Measurements from ENCODE around the gene KCNQ2. TPM values are rescaled to one million over a fixed set of nuclear protein-coding genes. Genes with fewer than 3 reads are reported as not detected.

KCNQ2 gene
- total RNA-seq, 1 donor from 2014 or later = 39.5 TPM

- Mint-ChIP-seq H3K27ac (peak overlapping the region; percentile 82), H3K4me3 (no peak overlapping the region), H3K4me1 (peaks cover 7% of the 10 kb centered on the region), H3K36me3 (no peaks in the 10 kb centered on the region), H3K9me3 (no peaks in the 10 kb centered on the region), H3K27me3 (ENCODE audit: insufficient read depth, low read depth) (peaks cover 11% of the 10 kb centered on the region)
- H3K36me3 ChIP-seq = no peaks in the 10 kb centered on the region
- H3K9ac ChIP-seq = no peak overlapping the region
- no peak overlapping the region for H3K27ac ChIP-seq
- H3K4me2 ChIP-seq = no peak overlapping the region
- H2AFZ ChIP-seq (replicated peaks) = no peak overlapping the region
- no peak for DNase-seq (ENCODE audit: low spot score)
- no peaks in the 10 kb centered on the region for H3K79me2 ChIP-seq (ENCODE audit: low read depth)
- no peaks in the 10 kb centered on the region for H3K9me3 ChIP-seq (ENCODE audit: low read depth)
- no peak overlapping the region for H3K4me3 ChIP-seq
- H3K27me3 ChIP-seq = no peaks in the 10 kb centered on the region
- TF ChIP-seq EZH2 (IDR thresholded peaks at IDR 0.05) = no peak
- TF ChIP-seq EZH2phosphoT487 (IDR thresholded peaks at IDR 0.05) = no peak
- no peak for TF ChIP-seq CTCF (IDR thresholded peaks at IDR 0.05)
- H3K4me1 ChIP-seq = no peaks in the 10 kb centered on the region
- no peaks in the 10 kb centered on the region for H3F3A ChIP-seq (ENCODE audit: low read depth)
- H4K20me1 ChIP-seq (ENCODE audit: low read depth) = no peaks in the 10 kb centered on the region
Measured at GRCh38 chr20:63402181-63402859, 70.1 kb downstream of the KCNQ2 start.

GRCh38 chr20:63401384-63402110 is 70.9 kb downstream of the KCNQ2 start:
- TF ChIP-seq EZH2 (IDR thresholded peaks at IDR 0.05) (no peak), EZH2phosphoT487 (IDR thresholded peaks at IDR 0.05) (no peak), CTCF (IDR thresholded peaks at IDR 0.05) (no peak)
- no peak for DNase-seq (ENCODE audit: low spot score)
- no peaks in the 10 kb centered on the region for H3K4me1 ChIP-seq

GRCh38 chr20:63400486-63401210 is 71.8 kb downstream of the KCNQ2 start:
- H3K9me3 Mint-ChIP-seq = no peaks in the 10 kb centered on the region
- Histone ChIP-seq H3K36me3 (no peaks in the 10 kb centered on the region), H3F3A (ENCODE audit: low read depth) (no peaks in the 10 kb centered on the region), H2AFZ (replicated peaks) (no peak overlapping the region), H3K9me3 (ENCODE audit: low read depth) (no peaks in the 10 kb centered on the region), H3K4me2 (no peak overlapping the region), H3K9ac (no peak overlapping the region), H4K20me1 (ENCODE audit: low read depth) (no peaks in the 10 kb centered on the region), H3K4me3 (no peak overlapping the region), H3K4me1 (no peaks in the 10 kb centered on the region), H3K27ac (no peak overlapping the region), H3K27me3 (no peaks in the 10 kb centered on the region), H3K79me2 (ENCODE audit: low read depth) (no peaks in the 10 kb centered on the region)
- no peak for DNase-seq (ENCODE audit: low spot score)
- no peaks in the 10 kb centered on the region for H3K36me3 Mint-ChIP-seq
- H3K27me3 Mint-ChIP-seq (ENCODE audit: insufficient read depth, low read depth) = peaks cover 12% of the 10 kb centered on the region
- no peak for TF ChIP-seq EZH2phosphoT487 (IDR thresholded peaks at IDR 0.05)
- no peak for TF ChIP-seq EZH2 (IDR thresholded peaks at IDR 0.05)
- H3K4me3 Mint-ChIP-seq = peak overlapping the region; percentile 30
- peaks cover 7% of the 10 kb centered on the region for H3K4me1 Mint-ChIP-seq
- peak overlapping the region; percentile 16 for H3K27ac Mint-ChIP-seq

More at GRCh38 chr20:63401384-63402110, 70.9 kb downstream of the KCNQ2 start:
- H3K36me3 ChIP-seq = no peaks in the 10 kb centered on the region
- no peaks in the 10 kb centered on the region for H3K79me2 ChIP-seq (ENCODE audit: low read depth)
- no peak overlapping the region for H3K4me2 ChIP-seq
- H3K27me3 ChIP-seq = no peaks in the 10 kb centered on the region
- H3K9me3 ChIP-seq (ENCODE audit: low read depth) = no peaks in the 10 kb centered on the region
- no peak overlapping the region for H3K4me3 Mint-ChIP-seq
- H3K9ac ChIP-seq = no peak overlapping the region
- H3K9me3 Mint-ChIP-seq = no peaks in the 10 kb centered on the region
- no peaks in the 10 kb centered on the region for H3K36me3 Mint-ChIP-seq
- no peaks in the 10 kb centered on the region for H3F3A ChIP-seq (ENCODE audit: low read depth)
- peak overlapping the region; percentile 82 for H3K27ac Mint-ChIP-seq
- H3K27ac ChIP-seq = no peak overlapping the region
- H2AFZ ChIP-seq (replicated peaks) = no peak overlapping the region
- no peak overlapping the region for H3K4me3 ChIP-seq
- H4K20me1 ChIP-seq (ENCODE audit: low read depth) = no peaks in the 10 kb centered on the region
- H3K27me3 Mint-ChIP-seq (ENCODE audit: insufficient read depth, low read depth) = peaks cover 11% of the 10 kb centered on the region
- peaks cover 7% of the 10 kb centered on the region for H3K4me1 Mint-ChIP-seq
